Mucosa of descending colon (tissue), 3 donors: ENCODE results near the gene NHERF1. TPM values are rescaled to one million over a fixed set of nuclear protein-coding genes. Genes with fewer than 3 reads are reported as not detected.

ENCODE experiments used
- ATAC-seq: fragments of 200-7000 bp; cut with Tn5 transposase; one replicate; pipeline ENCODE4 v1.9.1; 2020; ENCODE audit warnings: mild to moderate bottlenecking, moderate library complexity
- DNase-seq, 3 donors: peaks; one replicate each; pipeline ENCODE4 v3.0.0-alpha.2; 2020
- H3K36me3 ChIP-seq: fragments of 200-600 bp; one replicate; pipeline ENCODE4 v1.8.0; 2021; ENCODE audit warnings: low read depth, mild to moderate bottlenecking
- H3K4me1 ChIP-seq: fragments of 200-600 bp; one replicate; pipeline ENCODE4 v1.8.0; 2021; ENCODE audit warnings: low read depth, mild to moderate bottlenecking
- H3K4me3 ChIP-seq: fragments of 200-600 bp; one replicate; pipeline ENCODE4 v1.8.0; 2021; ENCODE audit warnings: mild to moderate bottlenecking
- H3K9me3 ChIP-seq: fragments of 200-600 bp; one replicate; pipeline ENCODE4 v1.8.0; 2021; ENCODE audit warnings: mild to moderate bottlenecking
- CTCF ChIP-seq: fragments of 200-600 bp; IDR thresholded peaks from one replicate; pipeline ENCODE4 v1.8.0; 2022; ENCODE audit warnings: antibody characterized with exemption, mild to moderate bottlenecking
- intact Hi-C, 2 donors: fragments of 100-400 bp; cut with DNase I in 1 of 2; cut with micrococcal nuclease in 1 of 2; formaldehyde crosslinking; loops; one replicate each; pipeline versions ENCODE4 v1.11.0 to v1.11.1; 2022; cut with DNase I, micrococcal nuclease
- total RNA-seq, 3 donors: library from RNA; stranded (reverse); fragmentation: NEBNext Ultra II Directional in 2 of 3; extraction: Animal tissue kit (Norgen Biotek cat#: 25700) in 2 of 3; gene quantifications; one replicate each; pipeline versions ENCODE4 v1.2.1 to v1.2.4, GENCODE V29; 2021 to 2023
- donor health status: DM: no; HTN: no; CAD: no; lungs with moderate emphysema.
- donor health status: DM: no; HTN: no; CAD: no.
- donor health status: DM: no; HTN: yes; CAD: no.

The NHERF1 gene
- total RNA-seq, 3 donors from 2014 or later, result 109 to 281 (median 164) TPM

- Histone ChIP-seq H3K9me3 (no peaks in the 10 kb centered on the region), H3K4me3 (no peak overlapping the region), H3K36me3 (no peaks in the 10 kb centered on the region), H3K4me1 (no peaks in the 10 kb centered on the region)
- DNase-seq, result no peak
- ATAC-seq, result no peak
- intact Hi-C loops, result no loop called here
- TF ChIP-seq CTCF, result no peak
These were observed 48.4 kb downstream of the NHERF1 start for GRCh38 chr17:74796866-74797265.

GRCh38 chr17:74797824-74798223, 49.4 kb downstream of the NHERF1 start:
- H3K4me3 ChIP-seq, result no peak overlapping the region
- intact Hi-C loops, result no loop called here
- H3K4me1 ChIP-seq, result no peaks in the 10 kb centered on the region
- ATAC-seq (no peak), DNase-seq (no peak)
- no peaks in the 10 kb centered on the region for H3K9me3 ChIP-seq
- no peak for TF ChIP-seq CTCF
- no peaks in the 10 kb centered on the region for H3K36me3 ChIP-seq

GRCh38 chr17:74798239-74798707, 49.8 kb downstream of the NHERF1 start:
- no peak for TF ChIP-seq CTCF
- no peaks in the 10 kb centered on the region for H3K4me1 ChIP-seq
- H3K4me3 ChIP-seq, result no peak overlapping the region
- no peaks in the 10 kb centered on the region for H3K36me3 ChIP-seq
- ATAC-seq (no peak), DNase-seq (no peak)
- no peaks in the 10 kb centered on the region for H3K9me3 ChIP-seq
- intact Hi-C loops, result no loop called here

GRCh38 chr17:74799097-74799496, 50.7 kb downstream of the NHERF1 start:
- TF ChIP-seq CTCF, result no peak
- Histone ChIP-seq H3K9me3 (no peaks in the 10 kb centered on the region), H3K4me1 (no peaks in the 10 kb centered on the region), H3K36me3 (no peaks in the 10 kb centered on the region), H3K4me3 (no peak overlapping the region)
- intact Hi-C loops, result no loop called here
- no peak for ATAC-seq
- DNase-seq, result no peak

- TF ChIP-seq CTCF, result no peak
- no peak overlapping the region for H3K4me3 ChIP-seq
- no peaks in the 10 kb centered on the region for H3K9me3 ChIP-seq
- no peaks in the 10 kb centered on the region for H3K4me1 ChIP-seq
- intact Hi-C loops, result no loop called here
- H3K36me3 ChIP-seq, result no peaks in the 10 kb centered on the region
- DNase-seq, result no peak
- ATAC-seq, result no peak
These were observed 52.1 kb downstream of the NHERF1 start for GRCh38 chr17:74800531-74800930.

GRCh38 chr17:74801896-74802295, 53.5 kb downstream of the NHERF1 start:
- H3K4me3 ChIP-seq, result no peak overlapping the region
- intact Hi-C loops, result no loop called here
- TF ChIP-seq CTCF, result no peak
- no peak for DNase-seq
- no peaks in the 10 kb centered on the region for H3K36me3 ChIP-seq
- no peaks in the 10 kb centered on the region for H3K9me3 ChIP-seq
- ATAC-seq, result no peak
- H3K4me1 ChIP-seq, result no peaks in the 10 kb centered on the region
